A549 (cell line): ENCODE measurements around the gene FAM9C. TPM values are rescaled to one million over a fixed set of nuclear protein-coding genes. Genes with fewer than 3 reads are reported as not detected.
A peak's percentile ranks its signal among the peaks of the same experiment; 100 is the strongest.

ENCODE experiments used
- ATAC-seq, 2 experiments: fragments of 200-7000 bp in 1 of 2; fragments of >200 bp in 1 of 2; cut with Nextera tagmentation in 1 of 2; cut with Tn5 transposase in 1 of 2; 3 replicates each; pipeline versions ENCODE4 v1.8.0 to v1.9.1; 2018 to 2020; ENCODE audit warnings: mild to moderate bottlenecking in 1 of 2, moderate library complexity in 1 of 2
- CTCF ChIA-PET: fragments of 300-600 bp; sonication (Branson Sonifier 250); formaldehyde crosslinking; extraction: SDS; loops from one replicate; lab custom pipeline; 2021; ENCODE audit warnings: antibody characterized with exemption, inconsistent platforms; lab: Yijun Ruan, JAX
- POLR2A ChIA-PET: fragments of 350-600 bp; formaldehyde crosslinking; extraction: SDS; loops from one replicate; lab custom pipeline; 2021; ENCODE audit warnings: antibody characterized with exemption, inconsistent platforms; lab: Yijun Ruan, JAX
- DNase-seq, 2 experiments: peaks; one replicate each; pipeline versions ENCODE4 v3.0.0 to v3.0.0-alpha.2; 2011 to 2016; ENCODE audit warnings: low read depth in 1 of 2, low spot score in 1 of 2
- FAIRE-seq: peaks from 2 replicates; lab custom pipeline; 2011; peaks lifted over from hg19 to GRCh38; lab: Jason Lieb, UNC
- H3K27ac ChIP-seq, 2 experiments: fragments of >200 bp; sonication (Bioruptor Twin); formaldehyde crosslinking; 3 replicates each; pipeline ENCODE4 v1.5.1; 2016 to 2017
- H3K4me1 ChIP-seq: fragments of >200 bp; sonication (Bioruptor Twin); formaldehyde crosslinking; 3 replicates; pipeline ENCODE4 v1.6.1; 2016
- H3K4me2 ChIP-seq: fragments of >200 bp; sonication (Bioruptor Twin); formaldehyde crosslinking; 3 replicates; pipeline ENCODE4 v1.6.1; 2016
- H3K4me3 ChIP-seq: fragments of >200 bp; sonication (Bioruptor Twin); formaldehyde crosslinking; 3 replicates; pipeline ENCODE4 v1.5.1; 2016
- H3K9me3 ChIP-seq: fragments of >200 bp; sonication (Bioruptor Twin); formaldehyde crosslinking; 3 replicates; pipeline ENCODE4 v1.6.1; 2016
- ATOH8 ChIP-seq: fragments of 250-450 bp; sonication (Bioruptor Pico); IDR thresholded peaks from 2 replicates; pipeline ENCODE4 v1.5.0; 2020; ENCODE audit warnings: low read depth, mild to moderate bottlenecking, moderate library complexity
- BHLHE40 ChIP-seq: IDR thresholded peaks from 2 replicates; pipeline ENCODE4 v1.6.1; 2012; ENCODE audit warnings: low read depth, low read length, inconsistent platforms
- EP300 ChIP-seq, 2 experiments: fragments of >200 bp; sonication (Bioruptor Twin); formaldehyde crosslinking; IDR thresholded peaks; 2 replicates in 1 of 2; 3 replicates in 1 of 2; pipeline ENCODE4 v1.6.1; 2016 to 2017
- FOSB ChIP-seq: fragments of 250-450 bp; sonication (Bioruptor Pico); IDR thresholded peaks from 2 replicates; pipeline ENCODE4 v1.5.0; 2020; ENCODE audit warnings: mild to moderate bottlenecking, moderate library complexity
- FOSL2 ChIP-seq, 2 experiments: fragments of 450-650 bp in 1 of 2; fragments of >200 bp in 1 of 2; sonication (Bioruptor Twin) in 1 of 2; formaldehyde crosslinking; IDR thresholded peaks; 2 replicates each; pipeline versions ENCODE4 v1.5.0 to v1.6.1; 2016 to 2020; ENCODE audit warnings: mild to moderate bottlenecking in 1 of 2, moderate library complexity in 1 of 2
- FOXS1 ChIP-seq: fragments of 250-450 bp; sonication (Bioruptor Pico); IDR thresholded peaks from 2 replicates; pipeline ENCODE4 v1.5.0; 2020; ENCODE audit warnings: mild to moderate bottlenecking, moderate library complexity
- GATA3 ChIP-seq: IDR thresholded peaks from 2 replicates; pipeline ENCODE4 v1.6.1; 2012; ENCODE audit warnings: borderline replicate concordance
- HDAC2 ChIP-seq: fragments of 200-600 bp; sonication (generic); IDR thresholded peaks from 2 replicates; pipeline ENCODE4 v1.6.1; 2016
- HOXA7 ChIP-seq: fragments of 250-450 bp; sonication (Bioruptor Pico); IDR thresholded peaks from 2 replicates; pipeline ENCODE4 v1.5.0; 2020; ENCODE audit warnings: mild to moderate bottlenecking, moderate library complexity
- HOXB5 ChIP-seq: fragments of 250-450 bp; sonication (Bioruptor Pico); IDR thresholded peaks from 2 replicates; pipeline ENCODE4 v1.5.0; 2020; ENCODE audit warnings: mild to moderate bottlenecking, moderate library complexity
- JUN ChIP-seq, 2 experiments: fragments of >200 bp; sonication (Bioruptor Twin); formaldehyde crosslinking; IDR thresholded peaks; 2 replicates in 1 of 2; 3 replicates in 1 of 2; pipeline ENCODE4 v1.6.1; 2016 to 2017
- JUNB ChIP-seq: fragments of >200 bp; sonication (Bioruptor Twin); formaldehyde crosslinking; IDR thresholded peaks from 2 replicates; pipeline ENCODE4 v1.6.1; 2016
- KDM1A ChIP-seq: fragments of 200-600 bp; sonication (generic); IDR thresholded peaks from 2 replicates; pipeline ENCODE4 v1.6.1; 2016; ENCODE audit warnings: low read depth, mild to moderate bottlenecking
- MAFK ChIP-seq: fragments of 450-650 bp; IDR thresholded peaks from 2 replicates; pipeline ENCODE4 v1.6.1; 2014; ENCODE audit not compliant: partially characterized antibody
- MYC ChIP-seq: IDR thresholded peaks from 2 replicates; pipeline ENCODE4 v1.6.1; 2012; ENCODE audit warnings: mild to moderate bottlenecking, inconsistent platforms, low read length, improper control_type of control experiment, borderline replicate concordance
- NFE2L2 ChIP-seq: fragments of 150-350 bp; conservative IDR thresholded peaks from 2 replicates; pipeline ENCODE4 v1.6.1; 2014; ENCODE audit warnings: low read length
- NPAS2 ChIP-seq: fragments of 250-450 bp; sonication (Bioruptor Pico); IDR thresholded peaks from 2 replicates; pipeline ENCODE4 v1.8.0; 2022; ENCODE audit warnings: mild to moderate bottlenecking, moderate library complexity, borderline replicate concordance
- NR3C1 ChIP-seq: fragments of >200 bp; sonication (Bioruptor Twin); formaldehyde crosslinking; IDR thresholded peaks from 3 replicates; pipeline ENCODE4 v1.6.1; 2017
- RAD21 ChIP-seq, 2 experiments: fragments of >200 bp in 1 of 2; sonication (Bioruptor Twin) in 1 of 2; formaldehyde crosslinking in 1 of 2; IDR thresholded peaks in 1 of 2; conservative IDR thresholded peaks in 1 of 2; 2 replicates in 1 of 2; 3 replicates in 1 of 2; pipeline ENCODE4 v1.6.1; 2012 to 2018; ENCODE audit warnings: inconsistent platforms in 1 of 2
- RARB ChIP-seq: fragments of 250-450 bp; sonication (Bioruptor Pico); IDR thresholded peaks from 2 replicates; pipeline ENCODE4 v1.8.0; 2021; ENCODE audit warnings: mild to moderate bottlenecking, moderate library complexity
- REST ChIP-seq: fragments of 200-600 bp; sonication (generic); IDR thresholded peaks from 2 replicates; pipeline ENCODE4 v1.6.1; 2016; ENCODE audit warnings: antibody characterized with exemption, mild to moderate bottlenecking, moderate library complexity
- RNF2 ChIP-seq: fragments of 200-600 bp; sonication (generic); IDR thresholded peaks from 2 replicates; pipeline ENCODE4 v1.6.1; 2016; ENCODE audit warnings: low read depth, mild to moderate bottlenecking, antibody characterized with exemption, moderate library complexity, borderline replicate concordance
- SMC3 ChIP-seq: fragments of >200 bp; sonication (Bioruptor Twin); formaldehyde crosslinking; IDR thresholded peaks from 3 replicates; pipeline ENCODE4 v1.6.1; 2018; ENCODE audit warnings: inconsistent platforms
- TFCP2L1 ChIP-seq: fragments of 250-450 bp; sonication (Bioruptor Pico); IDR thresholded peaks from 2 replicates; pipeline ENCODE4 v1.5.0; 2021; ENCODE audit warnings: mild to moderate bottlenecking
- TP53 ChIP-seq: fragments of 250-450 bp; sonication (Bioruptor Pico); IDR thresholded peaks from 2 replicates; pipeline ENCODE4 v1.5.0; 2021; ENCODE audit warnings: mild to moderate bottlenecking, moderate library complexity
- ZFP36 ChIP-seq: fragments of 450-650 bp; IDR thresholded peaks from 2 replicates; pipeline ENCODE4 v1.6.1; 2014; ENCODE audit warnings: borderline replicate concordance; ENCODE audit not compliant: partially characterized antibody
- WGBS: methylation state at CpG from one replicate; pipeline ENCODE4 v1.1.6; 2017; ENCODE audit errors: missing lambda C conversion rate; 5-methylcytosine and 5-hydroxymethylcytosine counted together
- polyA plus RNA-seq, 4 experiments: library from polyadenylated mRNA; depleted of rRNA in 3 of 4; stranded (reverse); fragments of >200 nt; fragmentation: RNase III in 1 of 4; extraction: RNeasy Plus Mini Kit Qiagen cat#74134 plus additional on column Dnase treatment in 1 of 4; gene quantifications; 2 replicates in 3 of 4; 3 replicates in 1 of 4; pipeline ENCODE4 v1.2.3, GENCODE V29; 2011 to 2017
- TF ChIP-seq, protein P1 (sequence below): IDR thresholded peaks from 2 replicates; pipeline ENCODE4 v1.6.1; 2012; ENCODE audit warnings: low read depth, borderline replicate concordance
- TF ChIP-seq, protein P2 (sequence below): fragments of >200 bp; sonication (Bioruptor Twin); formaldehyde crosslinking; IDR thresholded peaks from 3 replicates; pipeline ENCODE4 v1.5.1; 2016
- TF ChIP-seq, protein P3 (sequence below): IDR thresholded peaks from 2 replicates; pipeline ENCODE4 v1.6.1; 2012

FAM9C gene
- polyA plus RNA-seq, 2 of the 4 experiments (the other 2 are of a cell fraction), result 0.03 TPM; not detected in 1

- POLR2A ChIA-PET, result interaction anchor here (1.0 to 1.6 kb wide), 4 partner anchors 50 to 54 kb away, joined by 3 to 5 read pairs (median 4); partner anchors contain the start of gene TMSB4X
These were observed 15.4 kb downstream of the FAM9C start for GRCh38 chrX:13028871-13029636.

GRCh38 chrX:13026877-13027652 is 17.4 kb downstream of the FAM9C start:
- FAIRE-seq (no peak), ATAC-seq (no peak), DNase-seq (no peak)
- TF ChIP-seq MAFK, result no peak
- TF ChIP-seq FOXS1 (CRISPR knock-in tag), result no peak
- no peak for TF ChIP-seq RARB
- TF ChIP-seq MYC, result no peak
- TF ChIP-seq TP53 (CRISPR knock-in tag), result no peak
- TF ChIP-seq REST, result no peak
- TF ChIP-seq BHLHE40, result no peak
- TF ChIP-seq ATOH8, result no peak
- ChIA-PET CTCF (interaction anchor here (1.0 kb wide), 1 partner anchor 80 kb away, joined by 3 read pairs; no protein-coding TSS in a partner anchor), POLR2A (interaction anchor here (1.4 kb wide), 1 partner anchor 49 kb away, joined by 4 read pairs; no protein-coding TSS in a partner anchor)
- Histone ChIP-seq H3K4me3 (no peak overlapping the region), H3K4me1 (peaks cover 59% of the 10 kb centered on the region), H3K4me2 (no peak overlapping the region), H3K27ac (peak overlapping the region; percentile 92 to 94), H3K9me3 (no peaks in the 10 kb centered on the region)
- 92% methylated on average over 8 of the region's 8 CpGs for WGBS

More at GRCh38 chrX:13028871-13029636, 15.4 kb downstream of the FAM9C start:
- ATAC-seq (peak; percentile 90), DNase-seq (peak; percentile 48 to 87), FAIRE-seq (peak; percentile 94)
- Histone ChIP-seq H3K27ac (peak overlapping the region; percentile 92 to 94), H3K4me2 (peak overlapping the region; percentile 77), H3K4me1 (peaks cover 48% of the 10 kb centered on the region), H3K9me3 (no peaks in the 10 kb centered on the region), H3K4me3 (no peak overlapping the region; the same call in 2 of the 3 replicates)
- TF ChIP-seq ATOH8 (no peak), NR3C1 (no peak), HDAC2 (no peak), FOSB (no peak), NPAS2 (CRISPR knock-in tag) (no peak), RAD21 (conservative IDR thresholded peaks at IDR 0.05 in 1 of 2, IDR thresholded peaks at IDR 0.05 in 1 of 2) (peak; percentile 27 to 37; a peak in 2 of 5 replicates), JUNB (peak; percentile 45; the same call in 1 of the 2 replicates), MAFK (no peak), GATA3 (peak; percentile 99), NFE2L2 (no peak), JUN (IDR thresholded peaks at IDR 0.05) (peak; percentile 50 to 77; a peak in 4 of 5 replicates), TP53 (CRISPR knock-in tag) (no peak), TFCP2L1 (CRISPR knock-in tag) (no peak), FOSL2 (IDR thresholded peaks at IDR 0.05) (no peak), FOSL2 (CRISPR knock-in tag; IDR thresholded peaks at IDR 0.05) (peak; percentile 44; the same call in 1 of the 2 replicates), RNF2 (no peak), ZFP36 (no peak), EP300 (IDR thresholded peaks at IDR 0.05) (peak; percentile 54 to 75; a peak in 1 of 5 replicates), HOXA7 (CRISPR knock-in tag) (no peak), KDM1A (no peak), SMC3 (peak; percentile 11; the same call in 1 of the 3 replicates), HOXB5 (CRISPR knock-in tag) (no peak)
- TF ChIP-seq, protein P1, sequence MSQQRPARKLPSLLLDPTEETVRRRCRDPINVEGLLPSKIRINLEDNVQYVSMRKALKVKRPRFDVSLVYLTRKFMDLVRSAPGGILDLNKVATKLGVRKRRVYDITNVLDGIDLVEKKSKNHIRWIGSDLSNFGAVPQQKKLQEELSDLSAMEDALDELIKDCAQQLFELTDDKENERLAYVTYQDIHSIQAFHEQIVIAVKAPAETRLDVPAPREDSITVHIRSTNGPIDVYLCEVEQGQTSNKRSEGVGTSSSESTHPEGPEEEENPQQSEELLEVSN, result no peak
- TF ChIP-seq, protein P2, sequence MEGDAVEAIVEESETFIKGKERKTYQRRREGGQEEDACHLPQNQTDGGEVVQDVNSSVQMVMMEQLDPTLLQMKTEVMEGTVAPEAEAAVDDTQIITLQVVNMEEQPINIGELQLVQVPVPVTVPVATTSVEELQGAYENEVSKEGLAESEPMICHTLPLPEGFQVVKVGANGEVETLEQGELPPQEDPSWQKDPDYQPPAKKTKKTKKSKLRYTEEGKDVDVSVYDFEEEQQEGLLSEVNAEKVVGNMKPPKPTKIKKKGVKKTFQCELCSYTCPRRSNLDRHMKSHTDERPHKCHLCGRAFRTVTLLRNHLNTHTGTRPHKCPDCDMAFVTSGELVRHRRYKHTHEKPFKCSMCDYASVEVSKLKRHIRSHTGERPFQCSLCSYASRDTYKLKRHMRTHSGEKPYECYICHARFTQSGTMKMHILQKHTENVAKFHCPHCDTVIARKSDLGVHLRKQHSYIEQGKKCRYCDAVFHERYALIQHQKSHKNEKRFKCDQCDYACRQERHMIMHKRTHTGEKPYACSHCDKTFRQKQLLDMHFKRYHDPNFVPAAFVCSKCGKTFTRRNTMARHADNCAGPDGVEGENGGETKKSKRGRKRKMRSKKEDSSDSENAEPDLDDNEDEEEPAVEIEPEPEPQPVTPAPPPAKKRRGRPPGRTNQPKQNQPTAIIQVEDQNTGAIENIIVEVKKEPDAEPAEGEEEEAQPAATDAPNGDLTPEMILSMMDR, result no peak
- TF ChIP-seq, protein P3, sequence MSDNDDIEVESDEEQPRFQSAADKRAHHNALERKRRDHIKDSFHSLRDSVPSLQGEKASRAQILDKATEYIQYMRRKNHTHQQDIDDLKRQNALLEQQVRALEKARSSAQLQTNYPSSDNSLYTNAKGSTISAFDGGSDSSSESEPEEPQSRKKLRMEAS, result peak; percentile 61
- WGBS, result 3% methylated on average over 6 of the region's 6 CpGs
- CTCF ChIA-PET, result interaction anchor here (1.0 kb wide), 1 partner anchor 82 kb away, joined by 3 read pairs; no protein-coding TSS in a partner anchor
